GM12878 (cell line): ENCODE data around the gene NRXN3. TPM values are rescaled to one million over a fixed set of nuclear protein-coding genes. Genes with fewer than 3 reads are reported as not detected.

Experiments used
- ATAC-seq: fragments of 200-7000 bp; cut with Tn5 transposase; 3 replicates; pipeline ENCODE4 v1.9.1; 2020; ENCODE audit warnings: mild to moderate bottlenecking, moderate library complexity
- BruUV-seq: library from RNA; stranded (reverse); fragments of 400-500 nt; replicated peaks from 2 replicates; lab custom pipeline; 2021; lab: Mats Ljungman, UMichigan
- CTCF ChIA-PET: fragments of 300-600 bp; sonication (Branson Sonifier 250); formaldehyde crosslinking; extraction: SDS; loops from one replicate; lab custom pipeline; 2021; ENCODE audit warnings: inconsistent platforms; lab: Yijun Ruan, JAX
- POLR2A ChIA-PET: fragments of 350-600 bp; formaldehyde crosslinking; extraction: SDS; loops from one replicate; lab custom pipeline; 2021; ENCODE audit warnings: inconsistent platforms; lab: Charles Lee
- RAD21 ChIA-PET: fragments of 300-600 bp; sonication (Branson Sonifier 250); formaldehyde crosslinking; loops from one replicate; lab custom pipeline; 2023; ENCODE audit warnings: antibody characterized with exemption; ENCODE audit not compliant: unreplicated experiment; lab: Charles Lee
- SMC1A ChIA-PET: fragments of 300-600 bp; sonication (Branson Sonifier 250); formaldehyde crosslinking; loops from one replicate; lab custom pipeline; 2023; ENCODE audit not compliant: unreplicated experiment, uncharacterized antibody; lab: Charles Lee
- DNase-seq: peaks from one replicate; pipeline ENCODE4 v3.0.0-alpha.2; 2011; ENCODE audit warnings: low read depth, low spot score
- FAIRE-seq: peaks from 3 replicates; lab custom pipeline; 2011; peaks lifted over from hg19 to GRCh38; lab: Jason Lieb, UNC
- H2AFZ ChIP-seq: 2 replicates; pipeline ENCODE4 v1.6.0; 2011; ENCODE audit warnings: low read depth, low read length, control low read depth; ENCODE audit not compliant: control insufficient read depth
- H3K27ac ChIP-seq: 2 replicates; pipeline ENCODE4 v1.5.1; 2011; ENCODE audit warnings: control low read depth; ENCODE audit not compliant: control insufficient read depth, insufficient read depth
- H3K27me3 ChIP-seq, 2 experiments: replicated peaks in 1 of 2; 2 replicates each; pipeline versions ENCODE4 v1.6.0 to v1.6.1; 2011; ENCODE audit warnings: low read length in 1 of 2; ENCODE audit not compliant: control insufficient read depth in 2 of 2, insufficient read depth in 2 of 2
- H3K36me3 ChIP-seq, 2 experiments: 2 replicates each; pipeline ENCODE4 v1.5.1; 2011; ENCODE audit warnings: low read length in 1 of 2; ENCODE audit not compliant: control insufficient read depth in 2 of 2, insufficient read depth in 2 of 2
- H3K4me1 ChIP-seq: 2 replicates; pipeline ENCODE4 v1.6.1; 2011; ENCODE audit warnings: mild to moderate bottlenecking, low read length, moderate library complexity, mixed read lengths; ENCODE audit not compliant: control insufficient read depth, insufficient read depth
- H3K4me2 ChIP-seq: 2 replicates; pipeline ENCODE4 v1.6.0; 2011; ENCODE audit warnings: control low read depth; ENCODE audit not compliant: control insufficient read depth, insufficient read depth
- H3K4me3 ChIP-seq: fragments of 200-600 bp; sonication (generic); 2 replicates; pipeline ENCODE4 v1.5.1; 2016
- H3K79me2 ChIP-seq: 2 replicates; pipeline ENCODE4 v1.6.0; 2011; ENCODE audit warnings: low read length; ENCODE audit not compliant: control insufficient read depth, insufficient read depth
- H3K9ac ChIP-seq: 2 replicates; pipeline ENCODE4 v1.8.0; 2011; ENCODE audit warnings: low read length, control low read depth, mixed read lengths; ENCODE audit not compliant: control insufficient read depth, insufficient read depth
- H3K9me3 ChIP-seq: replicated peaks from 3 replicates; pipeline ENCODE4 v1.5.1; 2011; ENCODE audit warnings: mild to moderate bottlenecking, low read length; ENCODE audit not compliant: control insufficient read depth, insufficient read depth
- H4K20me1 ChIP-seq: 2 replicates; pipeline ENCODE4 v1.6.0; 2011; ENCODE audit not compliant: control insufficient read depth, insufficient read depth
- BACH1 ChIP-seq: fragments of 450-650 bp; IDR thresholded peaks from 2 replicates; pipeline ENCODE4 v1.6.1; 2017; ENCODE audit warnings: mild to moderate bottlenecking, borderline replicate concordance
- BCL11A ChIP-seq: IDR thresholded peaks from 2 replicates; pipeline ENCODE4 v1.6.1; 2011; ENCODE audit warnings: low read depth, low read length
- CBX3 ChIP-seq: fragments of 200-600 bp; sonication (generic); IDR thresholded peaks from 2 replicates; pipeline ENCODE4 v1.6.1; 2016; ENCODE audit warnings: low read depth, borderline replicate concordance
- EP300 ChIP-seq, 2 experiments: fragments of 150-350 bp in 1 of 2; IDR thresholded peaks; 2 replicates each; pipeline ENCODE4 v1.6.1; 2011 to 2012; ENCODE audit warnings: low read depth in 2 of 2, low read length in 2 of 2, borderline replicate concordance in 1 of 2, improper control_type of control experiment in 1 of 2, inconsistent platforms in 1 of 2; ENCODE audit not compliant: control insufficient read depth in 1 of 2
- FOXK2 ChIP-seq: fragments of 450-650 bp; IDR thresholded peaks from 2 replicates; pipeline ENCODE4 v1.6.1; 2017; ENCODE audit warnings: mild to moderate bottlenecking, moderate library complexity
- FOXM1 ChIP-seq: IDR thresholded peaks from 2 replicates; pipeline ENCODE4 v1.6.1; 2012; ENCODE audit warnings: low read depth, mild to moderate bottlenecking, inconsistent platforms, low read length, moderate library complexity
- JUNB ChIP-seq: IDR thresholded peaks from 2 replicates; pipeline ENCODE4 v1.6.1; 2016; ENCODE audit warnings: antibody characterized with exemption, mild to moderate bottlenecking
- MTA2 ChIP-seq: fragments of 450-650 bp; IDR thresholded peaks from 2 replicates; pipeline ENCODE4 v1.6.1; 2016; ENCODE audit warnings: low read depth, mild to moderate bottlenecking, moderate library complexity
- MYB ChIP-seq: fragments of 150-350 bp; IDR thresholded peaks from 2 replicates; pipeline ENCODE4 v1.6.1; 2014; ENCODE audit warnings: mild to moderate bottlenecking, low read depth, low read length, borderline replicate concordance
- NFIC ChIP-seq: IDR thresholded peaks from 2 replicates; pipeline ENCODE4 v1.6.1; 2012; ENCODE audit warnings: low read depth, mild to moderate bottlenecking, inconsistent platforms, low read length, moderate library complexity
- PAX5 ChIP-seq: IDR thresholded peaks from 2 replicates; pipeline ENCODE4 v1.6.1; 2011; ENCODE audit warnings: low read depth, low read length, borderline replicate concordance
- POLR2A ChIP-seq: IDR thresholded peaks from 2 replicates; pipeline ENCODE4 v1.6.1; 2011; ENCODE audit warnings: low read depth, mild to moderate bottlenecking, low read length
- POU2F2 ChIP-seq: IDR thresholded peaks from 3 replicates; pipeline ENCODE4 v1.6.1; 2011; ENCODE audit warnings: low read depth, mild to moderate bottlenecking, low read length, borderline replicate concordance
- SIX5 ChIP-seq: IDR thresholded peaks from 2 replicates; pipeline ENCODE4 v1.6.1; 2011; ENCODE audit warnings: mild to moderate bottlenecking, low read depth, low read length, moderate library complexity; ENCODE audit not compliant: severe bottlenecking
- SREBF1 ChIP-seq: IDR thresholded peaks from 2 replicates; pipeline ENCODE4 v1.6.1; 2012; ENCODE audit warnings: mild to moderate bottlenecking, low read length
- YY1 ChIP-seq: IDR thresholded peaks from 2 replicates; pipeline ENCODE4 v1.6.1; 2011; ENCODE audit warnings: low read depth, mild to moderate bottlenecking, low read length
- WGBS: methylation state at CpG from one replicate; pipeline ENCODE4 v1.1.6; 2016; ENCODE audit warnings: low lambda C conversion rate; ENCODE audit not compliant: insufficient replicate concordance, insufficient coverage; ENCODE audit errors: missing lambda C conversion rate; 5-methylcytosine and 5-hydroxymethylcytosine counted together
- in situ Hi-C: fragments of 300-500 bp; cut with MboI; formaldehyde crosslinking; loops from 9 replicates; pipeline ENCODE4 v1.14.3; 2018; ENCODE audit warnings: mixed read lengths
- intact Hi-C: fragments of 100-400 bp; cut with micrococcal nuclease; formaldehyde crosslinking; loops from one replicate; pipeline ENCODE4 v1.14.2; 2022; ENCODE audit not compliant: unreplicated experiment
- polyA plus RNA-seq, 11 experiments: library from polyadenylated mRNA; depleted of rRNA in 4 of 11; unstranded in 6 of 11; stranded (reverse) in 5 of 11; fragments of >200 nt; fragmentation: Nextera tagmentation in 4 of 11; fragmentation: Illumina TruSeq in 1 of 11; extraction: Ambion mirVana in 4 of 11; extraction: Trizol in 1 of 11; gene quantifications; 1 replicate in 1 of 11; 2 replicates in 10 of 11; pipeline versions ENCODE4 v1.2.1 to v1.2.3, GENCODE V29; 2011 to 2016; ENCODE audit warnings: inconsistent platforms in 2 of 11, missing spikeins in 2 of 11, low read depth in 1 of 11
- total RNA-seq, 4 experiments: library from RNA; depleted of rRNA in 3 of 4; stranded (reverse); fragments of >200 nt in 3 of 4; fragmentation: Illumina TruSeq in 1 of 4; extraction: Trizol in 1 of 4; gene quantifications; 2 replicates each; pipeline versions ENCODE4 v1.2.1 to v1.2.3, GENCODE V29; 2013 to 2021
- TF ChIP-seq, protein P1 (sequence below): IDR thresholded peaks from 2 replicates; pipeline ENCODE4 v1.6.1; 2012; ENCODE audit warnings: improper control_type of control experiment, low read depth, low read length; ENCODE audit not compliant: insufficient replicate concordance
- TF ChIP-seq, protein P2 (sequence below): IDR thresholded peaks from 2 replicates; pipeline ENCODE4 v1.6.1; 2012; ENCODE audit warnings: low read depth, low read length, improper control_type of control experiment

Gene NRXN3
- total and polyA plus RNA-seq, 10 of the 15 experiments (the other 5 are each of a cell fraction or from before 2014, with no cell fraction given) = 0.52 to 3.3 (median 1.4) TPM

DNA sequence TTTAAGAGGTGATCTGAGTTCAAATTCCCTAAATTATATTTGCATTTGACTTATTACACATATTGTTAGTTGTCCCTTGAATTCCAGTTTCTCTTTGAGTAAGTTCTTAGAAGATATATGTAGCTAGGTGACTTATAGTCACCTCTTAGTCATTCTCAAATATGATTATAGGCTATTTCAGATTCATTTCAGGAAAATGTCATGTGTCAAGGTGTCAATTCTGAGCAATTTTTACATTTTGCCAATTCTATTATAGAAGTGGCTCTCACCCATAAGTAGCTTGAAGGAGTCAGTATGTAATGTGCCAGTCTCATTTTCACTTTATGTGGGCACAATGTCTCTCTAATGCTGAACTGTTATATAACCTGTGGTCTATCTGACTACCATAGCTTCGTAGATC is 1417.7 kb downstream of the NRXN3 start:
- Histone ChIP-seq H3K4me2 (no peak overlapping the region), H3K36me3 (no peaks in the 10 kb centered on the region), H3K4me1 (no peaks in the 10 kb centered on the region), H3K27me3 (no peaks in the 10 kb centered on the region), H3K79me2 (no peaks in the 10 kb centered on the region), H3K9me3 (no peaks in the 10 kb centered on the region; the same call in 2 of the 3 replicates), H3K4me3 (no peak overlapping the region), H4K20me1 (no peaks in the 10 kb centered on the region), H3K9ac (no peak overlapping the region), H3K27ac (no peak overlapping the region), H2AFZ (no peak overlapping the region)
- ChIA-PET SMC1A (no interaction called here), CTCF (interaction anchor here (1.1 kb wide), 1 partner anchor 21 kb away, joined by 3 read pairs; no protein-coding TSS in a partner anchor), POLR2A (no interaction called here), RAD21 (no interaction called here)
- WGBS = 0% methylated on average over 1 of the region's 1 CpG
- intact Hi-C loops (no loop called here), in situ Hi-C loops (no loop called here)
- ATAC-seq (peak; percentile 57), FAIRE-seq (no peak), DNase-seq (peak; percentile 1)
- TF ChIP-seq PAX5 = no peak
- peak; percentile 59 for TF ChIP-seq JUNB
- TF ChIP-seq EP300 (IDR thresholded peaks at IDR 0.05; ENCODE audit: borderline replicate concordance in 1 of 2, control insufficient read depth in 1 of 2, low read depth in 2 of 2, low read length in 2 of 2) = no peak
- TF ChIP-seq CBX3 = no peak
- TF ChIP-seq SIX5 = no peak
- TF ChIP-seq NFIC = peak; percentile 59; the same call in 1 of the 2 replicates
- TF ChIP-seq FOXM1 = no peak; the same call in 1 of the 2 replicates
- no peak for TF ChIP-seq MYB
- TF ChIP-seq POLR2A = no peak
- TF ChIP-seq YY1 = no peak
- TF ChIP-seq, protein P1, sequence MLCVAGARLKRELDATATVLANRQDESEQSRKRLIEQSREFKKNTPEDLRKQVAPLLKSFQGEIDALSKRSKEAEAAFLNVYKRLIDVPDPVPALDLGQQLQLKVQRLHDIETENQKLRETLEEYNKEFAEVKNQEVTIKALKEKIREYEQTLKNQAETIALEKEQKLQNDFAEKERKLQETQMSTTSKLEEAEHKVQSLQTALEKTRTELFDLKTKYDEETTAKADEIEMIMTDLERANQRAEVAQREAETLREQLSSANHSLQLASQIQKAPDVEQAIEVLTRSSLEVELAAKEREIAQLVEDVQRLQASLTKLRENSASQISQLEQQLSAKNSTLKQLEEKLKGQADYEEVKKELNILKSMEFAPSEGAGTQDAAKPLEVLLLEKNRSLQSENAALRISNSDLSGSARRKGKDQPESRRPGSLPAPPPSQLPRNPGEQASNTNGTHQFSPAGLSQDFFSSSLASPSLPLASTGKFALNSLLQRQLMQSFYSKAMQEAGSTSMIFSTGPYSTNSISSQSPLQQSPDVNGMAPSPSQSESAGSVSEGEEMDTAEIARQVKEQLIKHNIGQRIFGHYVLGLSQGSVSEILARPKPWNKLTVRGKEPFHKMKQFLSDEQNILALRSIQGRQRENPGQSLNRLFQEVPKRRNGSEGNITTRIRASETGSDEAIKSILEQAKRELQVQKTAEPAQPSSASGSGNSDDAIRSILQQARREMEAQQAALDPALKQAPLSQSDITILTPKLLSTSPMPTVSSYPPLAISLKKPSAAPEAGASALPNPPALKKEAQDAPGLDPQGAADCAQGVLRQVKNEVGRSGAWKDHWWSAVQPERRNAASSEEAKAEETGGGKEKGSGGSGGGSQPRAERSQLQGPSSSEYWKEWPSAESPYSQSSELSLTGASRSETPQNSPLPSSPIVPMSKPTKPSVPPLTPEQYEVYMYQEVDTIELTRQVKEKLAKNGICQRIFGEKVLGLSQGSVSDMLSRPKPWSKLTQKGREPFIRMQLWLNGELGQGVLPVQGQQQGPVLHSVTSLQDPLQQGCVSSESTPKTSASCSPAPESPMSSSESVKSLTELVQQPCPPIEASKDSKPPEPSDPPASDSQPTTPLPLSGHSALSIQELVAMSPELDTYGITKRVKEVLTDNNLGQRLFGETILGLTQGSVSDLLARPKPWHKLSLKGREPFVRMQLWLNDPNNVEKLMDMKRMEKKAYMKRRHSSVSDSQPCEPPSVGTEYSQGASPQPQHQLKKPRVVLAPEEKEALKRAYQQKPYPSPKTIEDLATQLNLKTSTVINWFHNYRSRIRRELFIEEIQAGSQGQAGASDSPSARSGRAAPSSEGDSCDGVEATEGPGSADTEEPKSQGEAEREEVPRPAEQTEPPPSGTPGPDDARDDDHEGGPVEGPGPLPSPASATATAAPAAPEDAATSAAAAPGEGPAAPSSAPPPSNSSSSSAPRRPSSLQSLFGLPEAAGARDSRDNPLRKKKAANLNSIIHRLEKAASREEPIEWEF = no peak
- no peak for TF ChIP-seq SREBF1
- TF ChIP-seq, protein P2, sequence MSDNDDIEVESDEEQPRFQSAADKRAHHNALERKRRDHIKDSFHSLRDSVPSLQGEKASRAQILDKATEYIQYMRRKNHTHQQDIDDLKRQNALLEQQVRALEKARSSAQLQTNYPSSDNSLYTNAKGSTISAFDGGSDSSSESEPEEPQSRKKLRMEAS = no peak
- no peak for TF ChIP-seq FOXK2
- TF ChIP-seq POU2F2 = no peak
- no peak for TF ChIP-seq BCL11A
- no peak for TF ChIP-seq MTA2
- TF ChIP-seq BACH1 = no peak
- no TSS peak for BruUV-seq
